ENCODE results near the gene RPGRIP1.
A peak's percentile ranks its signal among the peaks of the same experiment; 100 is the strongest.
"Not testable (repeated sequence)": the region's sequence is repeated elsewhere in the genome, so short reads cannot be mapped to it uniquely, and the experiment has no call there.

Gene RPGRIP1

GRCh38 chr14:21299562-21300130 is 19.8 kb downstream of the RPGRIP1 start:
- DNase-seq (ENCODE audit: low read depth in 1 of 2, low spot score in 1 of 2), result no peak

- DNase-seq (ENCODE audit: low read depth in 1 of 2, low spot score in 1 of 2), result no peak
Measured at GRCh38 chr14:21300892-21301291, 21.0 kb downstream of the RPGRIP1 start.

GRCh38 chr14:21302013-21302835 is 22.3 kb downstream of the RPGRIP1 start:
- DNase-seq (ENCODE audit: low read depth in 1 of 2, low spot score in 1 of 2), result no peak

GRCh38 chr14:21302836-21303140 is 22.9 kb downstream of the RPGRIP1 start:
- DNase-seq (ENCODE audit: low read depth in 1 of 2, low spot score in 1 of 2), result not testable (repeated sequence)

- no peak for DNase-seq (ENCODE audit: low read depth in 1 of 2, low spot score in 1 of 2)
Measured at GRCh38 chr14:21307637-21308036, 27.8 kb downstream of the RPGRIP1 start.

- no peak for DNase-seq (ENCODE audit: low read depth in 1 of 2, low spot score in 1 of 2)
Measured at GRCh38 chr14:21308132-21308478, 28.2 kb downstream of the RPGRIP1 start.

- DNase-seq (ENCODE audit: low read depth in 1 of 2, low spot score in 1 of 2), result peak; percentile 56 to 79
Measured at GRCh38 chr14:21308479-21309237, 28.8 kb downstream of the RPGRIP1 start.

GRCh38 chr14:21309238-21309636 is 29.4 kb downstream of the RPGRIP1 start:
- no peak for DNase-seq (ENCODE audit: low read depth in 1 of 2, low spot score in 1 of 2)

- DNase-seq (ENCODE audit: low read depth in 1 of 2, low spot score in 1 of 2), result no peak
Measured at GRCh38 chr14:21309956-21310355, 30.1 kb downstream of the RPGRIP1 start.

- no peak for DNase-seq (ENCODE audit: low read depth in 1 of 2, low spot score in 1 of 2)
Measured at GRCh38 chr14:21311614-21312013, 31.7 kb downstream of the RPGRIP1 start.

- no peak for DNase-seq (ENCODE audit: low read depth in 1 of 2, low spot score in 1 of 2)
Measured at GRCh38 chr14:21313512-21313911, 33.6 kb downstream of the RPGRIP1 start.

GRCh38 chr14:21317398-21317797 is 37.5 kb downstream of the RPGRIP1 start:
- DNase-seq (ENCODE audit: low read depth in 1 of 2, low spot score in 1 of 2), result no peak

- no peak for DNase-seq (ENCODE audit: low read depth in 1 of 2, low spot score in 1 of 2)
Measured at GRCh38 chr14:21320913-21321312, 41.0 kb downstream of the RPGRIP1 start.

GRCh38 chr14:21322716-21323115 is 42.8 kb downstream of the RPGRIP1 start:
- no peak for DNase-seq (ENCODE audit: low read depth in 1 of 2, low spot score in 1 of 2)

GRCh38 chr14:21326972-21327371 is 47.1 kb downstream of the RPGRIP1 start:
- DNase-seq (ENCODE audit: low read depth in 1 of 2, low spot score in 1 of 2), result no peak

All from activated CD4-positive, alpha-beta T cell treated with anti-CD3 and anti-CD28 coated beads, Interleukin-2, amount 50 U/mL, for 24 hours (primary cell).